Measurements from ENCODE around the gene ALDH3B1.

The ALDH3B1 gene

DNA sequence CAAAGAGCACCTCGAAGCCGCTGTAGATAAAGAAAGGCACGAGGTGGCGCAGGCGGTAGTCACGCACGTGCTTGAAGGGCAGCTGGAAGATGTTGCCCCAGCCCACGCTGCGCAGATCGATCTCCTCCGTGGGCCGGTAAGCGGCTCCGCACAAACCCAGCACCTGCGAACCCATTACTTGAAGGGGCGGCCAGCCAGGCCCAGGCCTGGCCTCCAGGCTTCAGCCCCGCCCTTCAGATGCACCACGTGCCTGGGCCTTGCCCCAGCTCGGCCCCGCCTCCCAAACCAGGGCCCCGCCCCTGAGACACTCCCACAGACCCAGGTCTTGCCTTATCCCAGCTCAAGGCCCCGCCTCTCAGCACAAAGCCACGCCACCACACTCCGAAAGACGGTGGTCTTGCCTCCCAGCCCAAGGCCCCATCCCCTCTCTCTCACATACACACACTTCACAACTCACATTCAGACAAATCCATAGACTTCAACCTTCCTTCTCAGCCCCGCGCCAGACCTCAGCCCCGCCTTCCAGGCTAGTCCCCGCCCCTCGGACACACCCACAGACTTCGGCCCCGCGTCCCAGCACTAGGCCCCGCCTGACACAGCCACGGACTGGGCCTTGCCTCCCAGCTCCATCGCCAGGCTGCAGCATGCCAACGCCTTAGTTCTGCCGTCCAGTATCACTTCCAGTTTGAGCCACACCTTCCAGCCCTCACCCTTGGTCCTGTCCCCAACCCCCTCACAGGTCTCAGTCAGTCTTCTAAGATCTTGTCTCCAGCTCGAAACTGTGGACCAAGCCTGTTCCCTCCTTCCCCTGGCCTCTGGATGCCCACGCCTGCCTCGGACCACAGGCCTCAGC, 13.3 kb upstream of the ALDH3B1 start:
- FAIRE-seq (no peak), DNase-seq (ENCODE audit: low spot score) (no peak)

DNA sequence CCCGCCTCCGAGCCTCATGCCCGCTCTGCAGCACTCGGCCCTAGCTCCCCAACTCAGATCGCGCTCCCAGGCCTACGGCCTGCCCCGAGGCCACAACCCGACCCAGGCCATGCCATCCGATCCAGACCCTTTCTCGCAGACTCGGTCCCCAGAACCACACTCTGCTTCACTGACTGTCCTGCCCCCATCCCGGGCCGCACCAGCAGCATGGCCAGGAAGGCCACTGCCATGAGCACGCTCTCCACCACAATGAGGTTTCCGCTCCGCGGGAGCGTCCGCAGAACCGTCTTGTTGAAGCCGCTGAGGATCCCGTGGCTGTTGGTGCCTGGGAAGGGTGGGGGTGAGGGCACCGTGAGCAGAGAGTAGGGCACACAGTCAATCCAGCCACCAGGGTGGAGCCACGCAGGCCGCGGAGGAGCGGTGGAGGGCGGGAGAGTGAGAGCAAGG, 12.6 kb upstream of the ALDH3B1 start:
- DNase-seq (ENCODE audit: low spot score): no peak
- no peak for FAIRE-seq

DNA sequence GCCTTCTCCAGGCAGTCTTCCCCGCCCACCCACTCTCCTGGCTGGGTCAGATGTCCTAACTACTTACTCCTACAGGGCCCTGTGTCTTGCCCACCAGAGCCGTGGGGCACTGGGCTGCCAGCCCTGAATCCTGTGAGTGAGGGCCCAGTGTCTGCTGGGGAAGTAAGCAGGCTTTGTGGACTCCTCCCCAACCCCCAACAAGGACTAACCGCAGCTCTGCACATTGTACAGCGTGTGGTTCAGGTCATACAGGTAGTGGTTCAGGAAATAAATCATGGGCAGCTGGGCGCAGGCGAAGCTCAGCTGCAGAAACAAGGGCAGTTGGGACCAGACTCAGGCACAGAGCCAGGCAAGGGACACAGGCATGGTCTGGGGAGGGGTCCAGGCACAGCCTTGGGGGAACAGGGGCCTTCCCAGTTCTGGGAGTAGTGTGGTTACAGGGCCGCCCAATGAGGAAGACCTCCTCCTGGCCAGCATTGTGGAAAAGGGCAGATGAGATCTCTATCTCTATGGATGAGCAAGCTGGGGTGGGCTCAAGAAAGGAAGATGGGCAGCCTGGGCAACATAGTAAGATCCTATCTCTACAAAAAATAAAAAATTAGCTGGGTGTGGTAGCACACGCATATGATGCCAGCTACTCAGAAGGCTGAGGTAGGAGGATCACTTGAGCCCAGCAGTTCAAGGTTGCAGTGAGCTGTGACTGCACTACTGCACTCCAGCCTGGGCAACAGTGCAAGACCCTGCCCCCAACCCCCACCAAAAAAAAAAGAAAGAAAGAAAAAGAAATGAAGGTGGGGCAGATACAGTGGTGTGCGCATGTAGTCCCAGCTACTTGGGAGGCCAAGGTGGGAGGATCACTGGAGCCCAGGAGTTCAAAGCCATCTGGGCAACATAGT, 11.7 kb upstream of the ALDH3B1 start:
- FAIRE-seq: no peak
- DNase-seq (ENCODE audit: low spot score): no peak

DNA sequence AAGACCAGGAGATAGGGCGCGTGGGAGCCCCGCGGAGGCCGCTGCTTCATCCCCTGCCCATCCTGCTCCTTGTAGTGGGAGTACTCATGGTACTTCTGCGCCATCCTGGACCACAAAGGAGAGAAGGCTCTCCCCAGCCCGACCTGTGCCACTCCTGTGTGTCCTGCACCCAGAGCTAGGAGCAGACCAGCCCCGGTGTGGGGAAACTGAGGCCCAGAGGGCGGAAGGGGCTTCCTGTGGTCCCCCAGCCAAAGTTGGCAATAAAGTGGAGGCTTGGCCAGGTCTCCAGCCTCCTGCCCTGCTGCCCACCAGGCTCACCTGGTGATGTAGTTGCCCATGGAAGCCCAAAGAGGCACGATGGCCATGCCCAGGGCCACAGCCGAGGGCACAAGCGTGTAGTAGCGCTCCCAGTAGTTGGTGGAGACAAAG, 10.9 kb upstream of the ALDH3B1 start:
- no peak for FAIRE-seq

DNA sequence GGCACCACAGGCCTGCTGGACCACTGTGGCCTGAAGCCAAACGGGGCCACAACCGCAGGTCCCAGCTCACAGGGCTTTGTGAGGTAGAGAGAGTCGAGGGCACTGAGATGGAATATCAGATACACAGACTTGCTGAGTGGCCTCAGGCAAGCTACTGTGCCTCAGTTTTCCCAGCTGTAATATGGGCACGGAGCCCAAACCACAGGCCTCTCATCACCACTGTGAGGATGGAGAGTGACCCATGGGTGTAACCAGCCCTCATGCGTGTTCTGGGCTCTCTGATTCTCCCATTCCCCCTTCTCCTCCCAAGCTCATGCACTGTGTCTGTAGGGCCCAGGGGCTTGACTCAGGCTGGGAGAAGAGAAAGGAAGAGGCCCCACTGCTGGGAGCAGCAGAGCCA, 10.4 kb upstream of the ALDH3B1 start:
- FAIRE-seq (no peak), DNase-seq (ENCODE audit: low spot score) (no peak)

More for the DNA sequence above, 10.9 kb upstream of the ALDH3B1 start:
- no peak for DNase-seq (ENCODE audit: low spot score)

DNA sequence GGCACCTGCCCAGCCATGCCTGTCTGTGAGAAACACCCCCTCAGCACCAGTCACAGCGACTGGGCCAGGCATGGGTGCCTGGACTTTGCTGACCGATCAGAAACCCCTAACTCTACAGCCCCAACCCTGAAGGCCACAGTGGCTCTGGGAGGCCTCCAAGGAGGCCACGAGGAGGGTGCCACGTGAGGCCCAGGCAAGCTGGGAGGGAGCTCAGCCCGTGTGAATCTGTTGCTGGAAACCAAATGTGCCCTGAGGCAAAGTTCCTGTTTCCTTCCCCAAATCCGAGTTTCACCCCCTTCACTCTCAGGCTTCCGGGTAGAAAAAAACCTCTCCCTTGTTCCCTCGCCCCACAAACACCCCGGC, 7.6 kb upstream of the ALDH3B1 start:
- FAIRE-seq: no peak
- no peak for DNase-seq (ENCODE audit: low spot score)

DNA sequence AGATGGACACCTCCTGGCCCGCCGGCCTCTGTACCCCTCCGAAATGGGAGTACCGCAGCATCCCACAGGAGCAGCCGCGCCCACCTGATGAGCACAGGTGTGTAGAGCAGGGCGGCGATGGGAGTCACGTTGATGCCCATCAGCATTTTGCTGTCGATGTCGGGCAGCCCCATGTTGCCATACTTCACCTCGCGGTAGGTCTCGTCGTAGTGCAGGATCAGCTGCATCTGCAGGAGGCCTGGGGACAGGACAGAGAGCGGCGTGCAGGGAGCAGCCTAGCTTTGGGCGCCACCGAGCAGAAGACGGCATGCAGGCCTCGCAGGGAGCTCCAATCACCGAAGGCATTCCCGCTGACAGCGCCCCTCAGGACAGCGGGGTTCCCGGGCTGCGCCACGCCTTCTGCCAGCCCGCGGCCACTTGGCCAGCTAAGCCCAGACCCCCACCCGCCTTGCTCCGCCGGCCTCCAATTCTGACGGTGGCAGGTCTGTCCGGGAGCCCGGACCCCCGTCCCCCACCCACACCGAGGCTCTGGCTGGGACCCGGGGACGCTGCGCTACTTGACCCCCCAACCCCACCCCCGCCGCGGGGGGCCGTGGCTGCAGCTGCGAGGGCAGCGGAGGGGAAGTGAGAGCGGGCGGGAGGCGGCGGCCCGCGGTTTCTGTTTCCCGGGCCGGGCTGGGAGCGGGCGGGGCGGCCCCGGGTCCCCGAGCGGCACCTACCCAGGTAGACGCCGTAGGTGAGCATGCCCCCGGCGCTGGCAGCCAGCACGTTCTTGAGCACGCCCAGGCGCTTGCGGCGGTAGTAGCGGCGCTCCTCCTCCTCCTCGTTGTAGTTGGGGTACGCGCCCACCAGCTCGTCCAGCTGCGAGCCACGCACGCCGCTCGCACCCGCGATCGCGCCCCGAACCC, 6.9 kb upstream of the ALDH3B1 start:
- FAIRE-seq (no peak), DNase-seq (ENCODE audit: low spot score) (no peak)

DNA sequence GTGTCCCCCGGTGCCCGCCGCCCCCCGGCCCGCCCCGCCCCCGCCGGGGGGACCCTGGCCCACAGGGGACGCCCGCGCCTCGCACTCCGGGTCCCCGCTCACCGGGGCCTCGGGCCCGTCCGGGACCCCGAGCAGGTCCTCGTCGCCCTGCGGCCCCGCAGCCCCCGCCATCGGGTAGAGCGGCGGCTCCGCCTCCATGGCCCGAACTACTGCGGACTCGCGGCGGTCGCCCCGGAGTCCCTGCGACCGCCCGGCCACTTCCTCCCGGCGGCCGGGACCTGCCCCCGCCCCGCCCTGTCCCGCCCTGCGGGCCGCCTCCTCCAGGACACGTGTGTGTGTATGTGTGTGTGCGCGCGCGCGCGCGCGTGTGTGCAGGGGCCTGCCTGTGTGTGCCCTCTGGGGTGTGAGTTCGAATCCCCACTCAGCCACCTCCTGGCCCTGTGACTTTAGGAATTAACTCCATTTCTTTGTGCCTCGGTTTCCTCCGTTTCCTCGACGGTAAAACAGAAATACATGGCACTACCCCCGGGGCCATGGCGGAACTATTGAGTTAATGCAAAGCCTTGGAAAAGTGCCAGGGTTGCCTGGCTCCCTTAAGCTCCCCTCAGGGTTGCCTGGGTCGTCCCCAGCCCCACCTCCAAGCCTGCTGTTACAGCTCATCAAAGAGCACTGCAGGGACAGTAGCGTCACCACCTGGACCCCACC, 6.1 kb upstream of the ALDH3B1 start, which contains the start of gene UNC93B1:
Gene UNC93B1, minus strand, starts transcription at position 252 of the 705 bp plus-strand sequence. Its CDS starts 54 bp downstream, at position 198.
- DNase-seq (ENCODE audit: low spot score): peak; percentile 73
- FAIRE-seq: no peak

DNA sequence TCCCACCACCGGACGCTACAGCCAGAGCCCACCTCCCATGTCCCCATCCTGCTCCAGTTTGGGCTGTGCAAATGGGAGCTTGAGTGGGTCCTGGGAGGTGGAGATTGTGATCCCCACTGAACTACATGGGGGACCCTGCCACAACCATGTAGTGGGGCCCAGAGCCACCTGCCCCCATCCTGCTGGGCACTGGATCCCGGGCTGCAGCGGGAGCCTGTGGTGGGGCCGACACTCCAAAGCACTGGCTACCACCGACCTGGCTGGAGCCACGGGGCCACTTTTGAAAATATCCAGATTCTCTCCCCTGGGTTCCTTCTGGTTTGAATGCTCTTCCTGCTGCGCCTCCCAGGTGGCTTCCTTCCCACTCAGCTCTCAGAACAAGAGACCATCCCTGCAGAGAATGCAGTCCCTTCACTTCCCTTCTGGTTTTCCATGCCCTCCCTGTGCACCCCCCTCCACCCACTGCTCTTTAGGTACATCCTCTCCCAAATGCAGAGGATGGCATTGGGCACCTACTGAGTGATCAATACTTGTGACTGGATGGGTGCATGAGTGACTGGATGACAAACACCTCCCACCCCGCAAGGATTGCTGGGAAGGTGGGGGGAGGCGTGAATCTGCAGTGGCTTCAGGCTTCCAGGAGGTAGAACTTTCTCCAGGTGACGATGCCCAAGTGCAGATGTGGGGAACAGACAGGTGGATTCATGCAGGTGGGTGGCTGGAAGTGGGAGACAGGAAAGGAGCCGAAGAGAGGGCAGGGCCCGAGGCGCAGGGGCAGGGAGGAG, 5.4 kb upstream of the ALDH3B1 start:
- DNase-seq (ENCODE audit: low spot score) (no peak), FAIRE-seq (no peak)

DNA sequence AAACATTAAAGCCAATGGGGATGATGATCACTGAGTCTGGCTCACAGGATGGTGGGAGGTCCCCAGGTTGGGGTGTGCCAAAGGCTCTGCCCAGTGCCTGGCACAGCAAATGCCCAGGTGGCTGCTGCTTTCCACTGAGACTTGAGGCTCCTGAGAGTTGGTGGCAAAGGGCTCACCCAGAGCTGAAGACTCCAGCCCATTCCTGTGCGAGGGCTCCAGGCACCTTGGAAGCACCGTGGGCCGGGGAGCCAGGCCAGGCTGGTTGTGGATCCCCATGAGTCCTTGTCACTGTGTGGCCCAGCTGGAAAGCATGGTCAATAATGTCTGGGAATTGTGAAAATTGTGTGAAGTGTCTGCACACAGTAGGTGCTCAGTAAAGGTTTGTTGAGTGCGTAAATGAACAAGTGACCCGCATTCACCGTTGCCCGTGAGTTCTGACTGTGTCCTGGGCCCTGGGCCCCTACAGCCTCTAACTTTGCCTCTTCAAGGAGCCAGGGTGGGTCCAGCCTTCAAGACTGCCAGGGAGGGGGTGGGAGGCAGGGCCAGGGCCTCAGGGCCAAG, 3.4 kb upstream of the ALDH3B1 start:
- FAIRE-seq (no peak), DNase-seq (ENCODE audit: low spot score) (no peak)

DNA sequence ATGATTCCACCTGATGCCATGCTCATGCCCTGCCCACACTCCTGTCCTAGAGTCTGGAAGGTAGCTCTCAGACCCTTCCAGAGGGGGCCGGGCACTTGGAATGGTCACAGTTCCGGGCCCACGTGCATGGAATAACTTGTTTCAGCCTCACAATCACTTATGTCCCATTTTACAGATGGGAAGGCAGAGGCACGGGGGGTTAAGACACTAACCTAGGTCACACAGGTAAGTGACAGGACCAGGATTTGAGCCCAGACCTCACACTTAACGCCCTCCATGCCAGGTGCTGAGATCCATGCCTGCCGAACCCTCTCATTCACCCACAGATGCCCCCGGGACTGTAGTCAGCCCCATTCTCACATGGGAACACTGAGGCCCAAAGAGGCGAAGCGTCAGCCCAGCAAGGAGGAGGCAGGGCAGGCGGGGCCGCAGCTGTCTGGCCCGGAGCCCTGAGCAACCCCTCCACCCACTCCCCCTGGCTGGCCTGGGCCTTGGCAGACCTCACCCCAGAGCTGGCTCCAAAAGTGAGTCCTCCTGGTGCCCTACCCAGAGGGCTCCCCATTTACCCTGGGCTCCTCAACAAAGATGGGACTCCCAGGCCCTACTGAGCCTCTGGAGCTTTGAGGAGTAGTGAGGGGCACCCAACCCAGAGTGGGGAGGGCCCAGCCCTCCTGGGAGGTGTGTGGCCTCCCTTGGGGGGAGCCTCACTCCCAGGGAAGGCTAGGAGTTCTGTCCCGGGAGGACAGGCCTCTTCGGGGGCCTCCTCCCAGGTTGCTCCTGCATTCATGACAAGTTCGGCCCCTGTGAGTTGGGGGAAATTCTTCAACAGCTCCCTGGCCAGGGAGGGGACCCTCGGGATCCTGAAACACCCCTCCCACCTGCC, 2.4 kb upstream of the ALDH3B1 start:
- FAIRE-seq: no peak

DNA sequence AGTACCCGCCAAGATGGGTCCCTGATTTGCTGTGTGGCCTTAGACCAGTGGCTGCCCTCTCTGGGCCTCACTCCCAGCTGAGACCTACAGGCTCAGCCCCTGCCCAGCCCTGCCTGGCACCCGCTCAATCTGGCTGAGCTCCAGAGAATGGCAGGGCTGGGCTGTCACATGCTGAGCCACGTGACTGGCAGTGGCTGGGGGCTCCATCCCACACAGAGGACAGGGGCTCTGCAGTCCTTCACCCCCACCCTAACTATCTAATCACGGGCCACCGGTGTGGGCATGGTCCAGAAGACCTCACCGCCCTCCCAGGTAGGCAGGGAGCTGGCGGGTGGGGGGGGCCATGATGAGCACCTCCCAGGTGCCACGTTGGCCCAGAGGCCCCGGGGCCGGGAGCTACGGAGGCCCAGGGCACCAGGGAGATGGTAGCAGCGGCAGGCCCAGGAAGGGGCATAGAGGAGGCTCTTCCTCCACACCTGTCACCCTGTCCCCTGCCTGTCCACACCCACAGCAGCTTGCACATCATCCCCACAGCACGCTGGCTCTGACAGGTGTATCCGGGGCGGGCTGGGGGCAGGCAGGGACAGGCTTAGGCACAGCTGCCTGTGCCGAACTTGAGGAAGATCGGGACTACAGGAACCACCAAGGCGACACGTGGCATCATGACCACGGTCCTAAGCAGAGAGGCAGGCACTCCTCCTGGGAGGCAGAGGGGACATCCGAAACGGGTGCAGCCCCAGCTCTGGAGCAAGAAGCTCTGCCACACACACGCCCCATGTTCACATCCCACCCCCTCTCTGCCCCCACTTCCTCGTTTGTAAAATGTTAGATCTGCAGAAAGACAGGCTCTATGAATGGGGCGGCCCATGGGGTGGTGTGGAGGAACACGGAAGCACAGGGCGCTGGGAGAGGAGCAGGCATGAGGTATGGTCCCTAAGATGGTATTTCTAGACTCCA, 1.5 kb upstream of the ALDH3B1 start:
- no peak for FAIRE-seq

More for the DNA sequence above, 2.4 kb upstream of the ALDH3B1 start:
- no peak for DNase-seq (ENCODE audit: low spot score)

DNA sequence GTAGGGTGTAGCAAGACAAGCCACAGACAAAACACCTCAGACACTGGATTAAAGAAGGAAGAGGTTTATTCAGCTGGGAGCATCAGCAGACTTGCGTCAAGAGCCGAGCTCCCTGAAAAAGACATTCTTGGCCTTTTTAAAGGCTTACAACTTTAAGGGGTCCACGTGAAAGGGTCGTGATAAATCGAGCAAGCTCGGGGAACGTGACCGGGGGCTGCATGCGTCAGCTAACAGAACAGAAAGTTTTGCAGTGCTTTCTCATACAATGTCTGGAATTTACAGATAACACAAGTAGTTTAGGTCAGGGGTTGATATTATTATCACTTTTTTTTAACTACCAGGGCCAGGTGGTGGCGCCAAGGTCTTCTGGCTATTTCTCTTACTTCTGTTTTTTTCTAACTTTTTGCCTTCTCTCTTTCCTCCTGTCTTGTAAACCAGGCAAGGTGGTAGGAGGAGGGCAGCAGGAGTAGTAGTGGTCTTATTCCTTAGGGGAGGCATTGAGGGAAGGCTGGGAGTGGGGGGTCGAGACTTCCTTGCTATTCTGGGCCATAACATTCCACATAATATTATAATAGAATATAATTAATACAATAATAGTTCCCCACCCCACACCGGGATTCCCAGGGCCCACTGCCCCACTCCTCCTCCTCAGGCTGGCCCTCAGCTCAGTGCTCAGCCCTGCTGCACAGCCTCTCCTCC, 587 bp upstream of the ALDH3B1 start:
- DNase-seq (ENCODE audit: low spot score) (peak; percentile 22), FAIRE-seq (no peak)

More for the DNA sequence above, 1.5 kb upstream of the ALDH3B1 start:
- no peak for DNase-seq (ENCODE audit: low spot score)

DNA sequence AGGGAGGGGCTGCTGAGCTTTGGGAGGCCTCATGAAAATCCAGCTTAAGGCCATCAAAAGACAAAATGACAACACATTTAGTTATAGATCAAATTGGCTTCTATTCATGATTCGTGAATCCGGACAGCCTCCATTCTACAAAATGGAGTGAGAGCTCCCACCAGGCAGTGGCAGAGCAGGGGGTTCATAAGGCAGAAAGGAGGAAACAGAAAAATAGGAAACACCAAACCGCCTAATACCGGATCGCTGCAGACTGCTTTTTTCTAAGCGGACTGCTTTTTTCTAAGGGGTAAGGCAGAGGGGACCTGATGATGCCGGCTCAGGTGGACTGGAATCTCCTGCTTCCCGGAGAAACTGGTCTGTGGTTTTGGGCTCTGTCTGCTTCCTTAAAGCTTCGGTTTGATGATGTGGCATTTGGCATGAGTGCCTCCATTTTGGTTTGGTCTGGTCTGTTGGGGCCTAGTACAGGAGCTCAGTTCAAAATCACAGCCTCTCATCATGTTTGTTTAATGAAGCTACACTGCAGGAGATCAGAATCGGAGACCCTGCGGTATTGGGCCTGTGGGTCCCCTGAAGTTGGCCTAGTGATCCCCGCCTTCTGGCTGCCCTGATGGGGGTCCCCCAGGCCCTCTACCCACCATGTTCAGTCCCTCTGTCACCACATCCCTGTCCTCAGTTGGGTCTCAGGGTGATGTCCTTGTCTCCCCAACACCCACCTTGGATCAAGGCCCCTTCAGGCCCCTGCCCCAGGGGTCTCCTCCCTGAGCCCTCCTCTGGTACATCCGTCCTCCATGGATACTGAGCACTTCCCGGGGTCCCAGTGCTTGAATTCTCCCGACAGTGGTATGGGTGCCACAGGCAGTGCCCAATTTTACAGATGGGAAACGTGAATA, 1.2 kb downstream of the ALDH3B1 start:
- DNase-seq (ENCODE audit: low spot score): peak; percentile 5
- no peak for FAIRE-seq

DNA sequence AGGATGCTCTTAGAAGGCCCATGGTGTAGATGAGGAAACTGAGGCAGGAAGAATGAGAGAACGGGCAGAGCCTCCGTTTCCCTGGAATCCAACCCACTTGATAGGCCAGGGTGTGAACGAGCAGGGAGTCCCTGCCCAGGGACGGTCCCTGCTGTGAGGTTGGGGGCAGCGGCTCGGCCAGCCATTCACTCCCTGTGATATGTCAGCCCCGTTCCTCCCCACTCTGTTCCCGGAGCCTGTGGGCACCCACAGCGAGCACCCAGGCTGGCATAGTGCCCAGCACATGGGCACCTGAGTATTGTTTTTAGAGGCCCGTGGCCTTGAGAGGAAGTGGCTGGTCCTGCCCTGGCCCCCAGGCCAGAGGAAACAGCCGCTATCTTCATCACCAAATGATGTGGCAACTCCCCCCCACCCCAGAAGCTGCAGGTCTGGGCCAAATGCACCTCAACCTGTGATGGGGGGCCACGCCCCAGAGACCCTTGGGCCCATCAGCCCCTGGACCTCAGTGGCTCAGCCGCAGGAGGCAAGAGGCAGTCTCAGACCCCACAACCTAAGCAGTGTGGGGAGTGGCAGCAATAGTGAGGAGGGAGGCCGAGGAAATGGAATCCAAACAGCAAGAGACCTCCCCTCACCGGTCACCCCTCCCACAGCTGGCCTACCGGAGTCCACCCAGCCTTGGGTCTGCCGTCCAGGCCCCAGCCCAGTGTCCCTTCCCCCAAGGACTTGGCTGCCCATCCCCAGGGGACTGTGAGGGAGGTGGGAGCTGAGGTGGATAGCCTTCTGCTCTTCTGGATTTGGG, 2.1 kb downstream of the ALDH3B1 start:
- DNase-seq (ENCODE audit: low spot score): peak; percentile 71
- no peak for FAIRE-seq
